HepG2 (cell line): ENCODE data around the gene STUB1. TPM values are rescaled to one million over a fixed set of nuclear protein-coding genes. Genes with fewer than 3 reads are reported as not detected.

Experiments
- AKAP8 ChIP-seq: sonication (generic); formaldehyde crosslinking; IDR thresholded peaks from 2 replicates; pipeline ENCODE4 v1.5.1; 2020; ENCODE audit warnings: mild to moderate bottlenecking, missing genetic modification reagents
- HIVEP1 ChIP-seq: sonication (generic); formaldehyde crosslinking; IDR thresholded peaks from 2 replicates; pipeline ENCODE4 v1.4.0; 2020; ENCODE audit warnings: mild to moderate bottlenecking, missing genetic modification reagents
- HNRNPL ChIP-seq: fragments of 200-400 bp; formaldehyde crosslinking; IDR thresholded peaks from 2 replicates; pipeline ENCODE4 v1.6.1; 2017; ENCODE audit warnings: mild to moderate bottlenecking, low read depth, low read length
- JUNB ChIP-seq: sonication (generic); formaldehyde crosslinking; IDR thresholded peaks from 2 replicates; pipeline ENCODE4 v1.8.0; 2022; ENCODE audit warnings: missing genetic modification reagents, mild to moderate bottlenecking, borderline replicate concordance
- PCBP1 ChIP-seq: fragments of 200-400 bp; formaldehyde crosslinking; IDR thresholded peaks from 2 replicates; pipeline ENCODE4 v1.6.1; 2017; ENCODE audit warnings: mild to moderate bottlenecking, low read depth, low read length, borderline replicate concordance
- PHF21A ChIP-seq: sonication (generic); formaldehyde crosslinking; IDR thresholded peaks from 2 replicates; pipeline ENCODE4 v1.5.0; 2020; ENCODE audit warnings: mild to moderate bottlenecking, missing genetic modification reagents
- POLR2AphosphoS5 ChIP-seq: IDR thresholded peaks from 2 replicates; pipeline ENCODE4 v1.6.1; 2012; ENCODE audit warnings: low read depth, low read length
- SRSF9 ChIP-seq: fragments of 200-400 bp; formaldehyde crosslinking; IDR thresholded peaks from 2 replicates; pipeline ENCODE4 v1.6.1; 2018; ENCODE audit warnings: borderline replicate concordance, mild to moderate bottlenecking, low read depth, low read length; ENCODE audit not compliant: insufficient read depth, poor library complexity, severe bottlenecking
- TBX3 ChIP-seq: fragments of 450-650 bp; IDR thresholded peaks from 2 replicates; pipeline ENCODE4 v1.6.1; 2017; ENCODE audit warnings: antibody characterized with exemption, mild to moderate bottlenecking, inconsistent platforms, borderline replicate concordance
- TRIM24 ChIP-seq: sonication (generic); formaldehyde crosslinking; IDR thresholded peaks from 2 replicates; pipeline ENCODE4 v1.8.0; 2022; ENCODE audit warnings: mild to moderate bottlenecking, missing genetic modification reagents
- YEATS4 ChIP-seq: sonication (generic); formaldehyde crosslinking; IDR thresholded peaks from 2 replicates; pipeline ENCODE4 v1.4.0; 2020; ENCODE audit warnings: missing genetic modification reagents, borderline replicate concordance
- ZNF333 ChIP-seq: sonication (generic); formaldehyde crosslinking; IDR thresholded peaks from 2 replicates; pipeline ENCODE4 v1.4.0; 2020; ENCODE audit warnings: mild to moderate bottlenecking, missing genetic modification reagents, borderline replicate concordance
- ZNF629 ChIP-seq: sonication (generic); formaldehyde crosslinking; conservative IDR thresholded peaks from 2 replicates; pipeline ENCODE4 v1.5.0; 2020; ENCODE audit warnings: missing genetic modification reagents
- ZNF776 ChIP-seq: sonication (generic); formaldehyde crosslinking; IDR thresholded peaks from 2 replicates; pipeline ENCODE4 v1.4.0; 2020; ENCODE audit warnings: mild to moderate bottlenecking, missing genetic modification reagents
- ZZZ3 ChIP-seq: sonication (generic); formaldehyde crosslinking; IDR thresholded peaks from 2 replicates; pipeline ENCODE4 v1.4.0; 2020; ENCODE audit warnings: missing genetic modification reagents, mild to moderate bottlenecking, borderline replicate concordance
- polyA plus RNA-seq, 8 experiments: library from polyadenylated mRNA; depleted of rRNA in 3 of 8; stranded (reverse) in 7 of 8; unstranded in 1 of 8; fragments of >200 nt; fragmentation: Illumina TruSeq in 4 of 8; extraction: Trizol in 4 of 8; gene quantifications; 2 replicates each; pipeline versions ENCODE4 v1.2.1 to v1.2.3, GENCODE V29; 2011 to 2016; ENCODE audit warnings: low read depth in 4 of 8, missing spikeins in 1 of 8, mixed read lengths in 1 of 8; ENCODE audit not compliant: insufficient read depth in 1 of 8
- total RNA-seq, 5 experiments: library from RNA; depleted of rRNA; stranded (reverse); fragments of >200 nt; fragmentation: Illumina TruSeq; extraction: Trizol; gene quantifications; 2 replicates each; pipeline ENCODE4 v1.2.3, GENCODE V29; 2016; ENCODE audit warnings: low read depth in 1 of 5
- TF ChIP-seq, protein P1 (sequence below): sonication (generic); formaldehyde crosslinking; IDR thresholded peaks from 2 replicates; pipeline ENCODE4 v1.5.1; 2020; ENCODE audit warnings: mild to moderate bottlenecking, missing genetic modification reagents, moderate library complexity
- TF ChIP-seq, protein P2 (sequence below): sonication (generic); formaldehyde crosslinking; IDR thresholded peaks from 2 replicates; pipeline ENCODE4 v1.8.1; 2023; ENCODE audit warnings: mild to moderate bottlenecking, missing genetic modification reagents, borderline replicate concordance
- TF ChIP-seq, protein P3 (sequence below): sonication (generic); formaldehyde crosslinking; IDR thresholded peaks from 2 replicates; pipeline ENCODE4 v1.4.0; 2020; ENCODE audit warnings: missing genetic modification reagents

STUB1 gene
- total and polyA plus RNA-seq, 2 of the 13 experiments (the other 11 are each of a cell fraction or from before 2014, with no cell fraction given): 52.9 to 78.2 TPM

DNA sequence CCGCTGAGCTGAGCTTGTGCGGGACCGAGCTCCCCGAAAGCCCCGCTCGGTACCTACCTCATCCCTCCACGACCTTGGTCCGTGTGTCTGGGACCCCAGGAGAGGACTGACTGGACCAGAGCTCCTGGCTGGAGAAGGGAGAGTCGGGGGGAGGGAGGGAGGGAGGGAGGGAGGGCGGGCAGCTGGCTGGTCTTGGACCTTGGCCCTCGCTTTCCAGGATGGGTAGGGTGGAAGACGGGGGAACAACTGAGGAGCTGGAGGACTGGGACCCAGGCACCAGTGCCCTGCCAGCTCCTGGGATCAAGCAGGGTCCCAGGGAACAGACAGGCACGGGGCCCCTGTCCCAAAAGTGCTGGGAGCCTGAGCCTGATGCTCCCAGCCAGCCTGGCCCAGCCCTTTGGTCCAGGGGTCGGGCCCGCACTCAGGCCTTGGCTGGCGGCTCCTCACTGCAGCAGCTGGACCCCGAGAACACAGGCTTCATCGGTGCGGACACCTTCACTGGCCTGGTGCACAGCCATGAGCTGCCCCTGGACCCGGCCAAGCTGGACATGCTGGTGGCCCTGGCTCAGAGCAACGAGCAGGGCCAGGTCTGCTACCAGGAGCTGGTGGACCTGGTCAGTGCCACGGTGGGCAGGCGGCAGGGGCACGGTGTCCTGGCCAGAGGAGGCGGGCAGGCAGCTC lies 4.2 kb upstream of the STUB1 start (continued):
- TF ChIP-seq, protein P1, sequence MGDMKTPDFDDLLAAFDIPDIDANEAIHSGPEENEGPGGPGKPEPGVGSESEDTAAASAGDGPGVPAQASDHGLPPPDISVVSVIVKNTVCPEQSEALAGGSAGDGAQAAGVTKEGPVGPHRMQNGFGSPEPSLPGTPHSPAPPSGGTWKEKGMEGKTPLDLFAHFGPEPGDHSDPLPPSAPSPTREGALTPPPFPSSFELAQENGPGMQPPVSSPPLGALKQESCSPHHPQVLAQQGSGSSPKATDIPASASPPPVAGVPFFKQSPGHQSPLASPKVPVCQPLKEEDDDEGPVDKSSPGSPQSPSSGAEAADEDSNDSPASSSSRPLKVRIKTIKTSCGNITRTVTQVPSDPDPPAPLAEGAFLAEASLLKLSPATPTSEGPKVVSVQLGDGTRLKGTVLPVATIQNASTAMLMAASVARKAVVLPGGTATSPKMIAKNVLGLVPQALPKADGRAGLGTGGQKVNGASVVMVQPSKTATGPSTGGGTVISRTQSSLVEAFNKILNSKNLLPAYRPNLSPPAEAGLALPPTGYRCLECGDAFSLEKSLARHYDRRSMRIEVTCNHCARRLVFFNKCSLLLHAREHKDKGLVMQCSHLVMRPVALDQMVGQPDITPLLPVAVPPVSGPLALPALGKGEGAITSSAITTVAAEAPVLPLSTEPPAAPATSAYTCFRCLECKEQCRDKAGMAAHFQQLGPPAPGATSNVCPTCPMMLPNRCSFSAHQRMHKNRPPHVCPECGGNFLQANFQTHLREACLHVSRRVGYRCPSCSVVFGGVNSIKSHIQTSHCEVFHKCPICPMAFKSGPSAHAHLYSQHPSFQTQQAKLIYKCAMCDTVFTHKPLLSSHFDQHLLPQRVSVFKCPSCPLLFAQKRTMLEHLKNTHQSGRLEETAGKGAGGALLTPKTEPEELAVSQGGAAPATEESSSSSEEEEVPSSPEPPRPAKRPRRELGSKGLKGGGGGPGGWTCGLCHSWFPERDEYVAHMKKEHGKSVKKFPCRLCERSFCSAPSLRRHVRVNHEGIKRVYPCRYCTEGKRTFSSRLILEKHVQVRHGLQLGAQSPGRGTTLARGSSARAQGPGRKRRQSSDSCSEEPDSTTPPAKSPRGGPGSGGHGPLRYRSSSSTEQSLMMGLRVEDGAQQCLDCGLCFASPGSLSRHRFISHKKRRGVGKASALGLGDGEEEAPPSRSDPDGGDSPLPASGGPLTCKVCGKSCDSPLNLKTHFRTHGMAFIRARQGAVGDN (CRISPR knock-in tag): peak; percentile 46; the same call in 1 of the 2 replicates
- TF ChIP-seq TRIM24: 0 out of 2 replicates have a peak, but pooled peaks have one; percentile 35
- no peak for TF ChIP-seq JUNB
- peak; percentile 68; the same call in 1 of the 2 replicates for TF ChIP-seq HNRNPL
- no peak for TF ChIP-seq YEATS4 (CRISPR knock-in tag)
- TF ChIP-seq SRSF9: no peak
- TF ChIP-seq ZNF629 (CRISPR knock-in tag): peak; percentile 55; the same call in 1 of the 2 replicates
- no peak for TF ChIP-seq TBX3
- TF ChIP-seq HIVEP1: 0 out of 2 replicates have a peak, but pooled peaks have one; percentile 13
- TF ChIP-seq AKAP8 (CRISPR knock-in tag): peak; percentile 68; the same call in 1 of the 2 replicates
- TF ChIP-seq, protein P2, sequence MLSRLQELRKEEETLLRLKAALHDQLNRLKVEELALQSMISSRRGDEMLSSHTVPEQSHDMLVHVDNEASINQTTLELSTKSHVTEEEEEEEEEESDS (CRISPR knock-in tag): no peak
- TF ChIP-seq PCBP1: peak; percentile 65; the same call in 1 of the 2 replicates
- no peak for TF ChIP-seq ZZZ3 (CRISPR knock-in tag)
- 0 out of 2 replicates have a peak, but pooled peaks have one; percentile 14 for TF ChIP-seq ZNF333 (CRISPR knock-in tag)
- TF ChIP-seq POLR2AphosphoS5: 0 out of 2 replicates have a peak, but pooled peaks have one; percentile 24
- TF ChIP-seq, protein P3, sequence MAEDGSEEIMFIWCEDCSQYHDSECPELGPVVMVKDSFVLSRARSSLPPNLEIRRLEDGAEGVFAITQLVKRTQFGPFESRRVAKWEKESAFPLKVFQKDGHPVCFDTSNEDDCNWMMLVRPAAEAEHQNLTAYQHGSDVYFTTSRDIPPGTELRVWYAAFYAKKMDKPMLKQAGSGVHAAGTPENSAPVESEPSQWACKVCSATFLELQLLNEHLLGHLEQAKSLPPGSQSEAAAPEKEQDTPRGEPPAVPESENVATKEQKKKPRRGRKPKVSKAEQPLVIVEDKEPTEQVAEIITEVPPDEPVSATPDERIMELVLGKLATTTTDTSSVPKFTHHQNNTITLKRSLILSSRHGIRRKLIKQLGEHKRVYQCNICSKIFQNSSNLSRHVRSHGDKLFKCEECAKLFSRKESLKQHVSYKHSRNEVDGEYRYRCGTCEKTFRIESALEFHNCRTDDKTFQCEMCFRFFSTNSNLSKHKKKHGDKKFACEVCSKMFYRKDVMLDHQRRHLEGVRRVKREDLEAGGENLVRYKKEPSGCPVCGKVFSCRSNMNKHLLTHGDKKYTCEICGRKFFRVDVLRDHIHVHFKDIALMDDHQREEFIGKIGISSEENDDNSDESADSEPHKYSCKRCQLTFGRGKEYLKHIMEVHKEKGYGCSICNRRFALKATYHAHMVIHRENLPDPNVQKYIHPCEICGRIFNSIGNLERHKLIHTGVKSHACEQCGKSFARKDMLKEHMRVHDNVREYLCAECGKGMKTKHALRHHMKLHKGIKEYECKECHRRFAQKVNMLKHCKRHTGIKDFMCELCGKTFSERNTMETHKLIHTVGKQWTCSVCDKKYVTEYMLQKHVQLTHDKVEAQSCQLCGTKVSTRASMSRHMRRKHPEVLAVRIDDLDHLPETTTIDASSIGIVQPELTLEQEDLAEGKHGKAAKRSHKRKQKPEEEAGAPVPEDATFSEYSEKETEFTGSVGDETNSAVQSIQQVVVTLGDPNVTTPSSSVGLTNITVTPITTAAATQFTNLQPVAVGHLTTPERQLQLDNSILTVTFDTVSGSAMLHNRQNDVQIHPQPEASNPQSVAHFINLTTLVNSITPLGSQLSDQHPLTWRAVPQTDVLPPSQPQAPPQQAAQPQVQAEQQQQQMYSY (CRISPR knock-in tag): 0 out of 2 replicates have a peak, but pooled peaks have one; percentile 1
- TF ChIP-seq ZNF776: peak; percentile 13; the same call in 1 of the 2 replicates
- TF ChIP-seq PHF21A (CRISPR knock-in tag): no peak
